GDM1 (cell line): ENCODE data around the gene LRRC45.
"Not testable (repeated sequence)": the region's sequence is repeated elsewhere in the genome, so short reads cannot be mapped to it uniquely, and the experiment has no call there.

Experiments used
- DNase-seq: peaks from one replicate; lab custom pipeline; 2025; lab: John Stamatoyannopoulos, UW

The LRRC45 gene

DNA sequence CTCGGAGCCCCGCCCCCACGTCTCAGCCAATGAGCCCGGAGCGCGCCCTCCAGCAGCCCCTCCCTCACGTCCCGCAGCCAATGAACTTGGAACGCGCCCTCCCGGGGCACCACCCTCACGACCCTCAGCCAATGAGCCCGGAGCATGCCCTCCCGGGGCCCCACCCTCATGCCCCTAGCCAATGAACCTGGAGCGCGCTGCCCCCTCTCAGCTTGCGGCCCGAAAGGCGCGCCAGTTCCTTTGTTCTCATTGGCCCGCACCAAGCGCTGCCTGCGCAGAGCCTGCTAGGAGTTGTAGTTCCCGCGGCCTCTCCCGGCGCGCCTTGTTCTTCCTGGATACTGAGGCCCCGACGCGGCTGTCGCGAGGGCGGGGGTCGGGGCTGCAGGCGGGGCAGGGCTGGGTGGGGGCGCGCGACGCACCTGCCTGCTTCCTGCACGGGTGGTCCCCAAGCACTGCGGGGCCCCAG lies at the start of gene LRRC45:
Gene LRRC45, plus strand, starts transcription at position 325 of the 466 bp plus-strand sequence. CDS start 339 bp downstream, outside the sequence.
- peak; percentile 100 for DNase-seq

GRCh38 chr17:81973432-81973831 lies 49.7 kb upstream of the LRRC45 start:
- no peak for DNase-seq

- no peak for DNase-seq
These were observed 46.5 kb upstream of the LRRC45 start for GRCh38 chr17:81976332-81977210.

GRCh38 chr17:81977211-81977808 lies 45.8 kb upstream of the LRRC45 start, which contains the start of gene ASPSCR1:
Gene ASPSCR1, plus strand, starts transcription at chr17:81977629. Its CDS starts 18 bp downstream, at chr17:81977647.
- peak; percentile 88 for DNase-seq

DNA sequence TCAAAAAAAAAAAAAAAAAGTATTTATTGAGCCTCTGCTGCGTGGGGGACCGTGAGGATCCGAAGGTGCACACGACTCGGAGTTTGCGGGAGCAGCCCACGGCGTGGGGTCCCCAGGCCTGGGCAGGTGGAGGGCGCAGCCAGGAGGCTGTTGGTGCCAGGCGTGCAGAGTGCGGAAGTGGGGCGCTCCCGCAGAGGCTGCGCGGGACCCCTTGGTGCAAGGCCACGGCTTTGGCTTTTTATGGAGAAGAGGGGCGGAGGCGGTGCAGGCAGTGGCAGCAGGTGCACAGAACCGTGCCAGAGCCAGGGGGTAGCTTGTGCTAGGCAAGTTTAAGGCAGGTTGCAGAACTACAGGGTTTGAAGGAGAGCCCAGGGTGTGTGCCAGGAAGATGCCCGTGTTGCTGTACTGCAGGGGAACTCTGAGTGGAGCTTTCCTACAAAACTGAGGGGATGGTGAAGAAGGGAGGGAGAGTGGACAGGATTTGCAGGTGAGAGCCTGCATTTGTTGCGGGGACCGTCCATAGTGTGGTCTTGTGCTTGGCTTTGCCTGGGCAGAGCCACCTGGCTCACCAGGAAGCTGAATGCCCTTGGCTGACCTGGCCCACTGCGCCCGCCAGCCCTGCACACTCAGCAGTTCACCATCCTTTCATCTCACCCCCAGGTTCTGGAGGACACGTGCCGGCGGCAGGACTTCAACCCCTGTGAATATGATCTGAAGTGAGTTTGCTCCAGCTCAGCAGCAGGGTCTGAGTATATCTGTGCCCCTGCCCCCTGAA lies 44.4 kb upstream of the LRRC45 start:
- no peak for DNase-seq

- DNase-seq: no peak
These were observed 43.0 kb upstream of the LRRC45 start for GRCh38 chr17:81980122-81980521.

GRCh38 chr17:81980707-81981343 lies 42.3 kb upstream of the LRRC45 start:
- no peak for DNase-seq

DNA sequence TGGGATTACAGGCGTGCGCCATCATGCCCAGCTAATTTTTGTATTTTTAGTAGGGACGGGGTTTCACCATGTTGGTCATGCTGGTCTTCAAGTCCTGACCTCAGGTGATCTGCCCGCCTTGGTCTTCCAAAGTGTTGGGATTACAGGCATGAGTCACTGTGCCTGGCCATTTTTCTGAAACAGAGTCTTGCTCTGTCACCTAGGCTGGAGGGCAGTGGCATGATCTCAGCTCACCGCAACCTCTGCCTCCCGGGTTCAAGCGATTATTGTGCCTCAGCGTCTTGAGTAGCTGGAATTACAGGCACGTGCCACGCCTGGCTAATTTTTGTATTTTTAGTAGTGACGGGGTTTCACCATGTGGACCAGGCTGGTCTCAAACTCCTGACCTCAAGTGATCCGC lies 41.6 kb upstream of the LRRC45 start:
- not testable (repeated sequence) for DNase-seq

- no peak for DNase-seq
These were observed 40.0 kb upstream of the LRRC45 start for GRCh38 chr17:81983011-81983638.

- DNase-seq: no peak
These were observed 39.3 kb upstream of the LRRC45 start for GRCh38 chr17:81983639-81984373.

DNA sequence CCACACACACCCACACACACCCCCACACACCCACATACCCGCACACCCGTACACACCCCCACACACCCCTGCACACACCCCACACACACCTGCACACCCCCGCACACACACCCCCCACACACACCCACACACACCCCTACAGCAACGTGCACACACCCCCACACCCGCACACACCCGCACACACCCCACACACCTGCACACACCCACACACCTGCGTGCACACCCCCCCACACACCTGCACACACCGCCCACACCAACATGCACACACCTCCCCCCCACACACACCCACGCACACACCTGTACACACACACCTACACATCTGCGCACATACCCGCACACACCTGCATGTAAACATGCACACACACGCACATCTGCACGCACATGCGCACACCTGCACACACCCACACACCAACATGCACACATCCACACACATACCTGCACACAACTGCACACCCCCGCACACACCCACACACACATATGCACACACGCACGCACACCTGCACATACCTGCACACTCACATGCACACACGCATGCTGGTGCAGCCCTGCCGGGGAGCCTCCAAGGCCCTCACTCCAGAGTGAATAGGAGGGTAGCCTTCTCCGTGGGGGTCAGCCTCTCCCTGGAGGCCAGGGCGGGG lies 38.2 kb upstream of the LRRC45 start:
- no peak for DNase-seq

DNA sequence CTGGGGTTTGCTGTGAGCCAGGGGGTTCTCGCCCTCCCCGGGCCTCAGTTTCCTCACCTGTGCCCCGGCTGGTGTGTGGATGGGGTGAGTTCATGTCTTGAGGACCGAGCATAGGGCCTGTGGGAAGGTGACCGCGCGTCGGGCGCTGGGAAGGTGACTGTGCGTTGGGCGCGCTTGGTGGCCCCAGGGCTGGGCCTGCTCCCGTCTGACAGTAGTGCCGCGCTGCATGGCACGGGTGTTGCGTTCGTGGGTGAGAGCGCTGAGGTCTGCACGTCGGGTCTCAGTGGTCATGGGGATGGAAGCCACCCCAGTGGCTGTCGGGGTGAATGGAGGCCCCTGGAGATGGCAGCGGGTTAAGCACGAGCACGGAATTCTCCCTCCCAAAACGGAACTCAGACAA lies 36.5 kb upstream of the LRRC45 start:
- DNase-seq: no peak

- no peak for DNase-seq
These were observed 35.8 kb upstream of the LRRC45 start for GRCh38 chr17:81987161-81987770.

DNA sequence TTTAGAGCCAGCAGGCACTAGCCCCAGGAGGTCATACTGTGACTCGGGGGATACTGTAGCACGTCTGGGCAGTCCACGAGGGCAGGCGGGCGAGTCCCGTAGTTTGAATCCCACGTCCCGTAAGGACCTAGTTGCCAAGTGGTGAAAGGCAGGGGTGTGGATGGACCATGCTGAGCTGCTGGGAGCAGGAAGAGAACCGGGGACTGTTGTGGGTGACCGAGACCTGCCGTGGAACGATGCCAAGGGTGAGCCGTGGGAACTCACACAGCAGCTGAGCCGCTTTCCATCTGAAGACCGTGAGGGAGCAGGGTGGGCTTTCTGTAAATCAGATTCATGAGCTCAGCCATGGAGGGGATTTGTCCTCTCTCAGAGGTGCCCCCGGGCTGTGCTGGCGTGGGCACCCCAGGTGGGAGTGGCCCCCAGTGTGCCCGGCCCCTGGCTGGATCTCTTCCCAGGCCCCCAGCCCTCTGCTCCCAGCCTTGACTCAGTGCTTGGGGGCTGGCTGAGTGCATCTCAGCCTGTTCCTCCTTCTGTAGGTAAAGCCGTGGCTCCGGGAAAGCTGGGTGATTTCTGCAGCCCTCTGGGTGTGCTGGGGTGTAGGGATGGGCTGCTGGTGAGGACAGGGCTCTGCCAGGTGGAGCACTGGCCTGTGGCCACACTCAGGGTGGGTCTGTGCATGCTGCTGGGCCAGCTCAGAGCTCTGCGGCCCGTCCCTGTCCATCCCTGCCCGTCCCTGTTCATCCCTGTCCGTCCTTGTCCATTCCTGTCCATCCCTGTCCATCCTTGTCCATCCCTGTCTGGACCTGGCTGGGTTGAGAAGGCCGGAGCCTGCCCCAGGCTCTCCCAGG lies 32.0 kb upstream of the LRRC45 start:
- DNase-seq: no peak

- DNase-seq: no peak
These were observed 31.3 kb upstream of the LRRC45 start for GRCh38 chr17:81991684-81992305.

DNA sequence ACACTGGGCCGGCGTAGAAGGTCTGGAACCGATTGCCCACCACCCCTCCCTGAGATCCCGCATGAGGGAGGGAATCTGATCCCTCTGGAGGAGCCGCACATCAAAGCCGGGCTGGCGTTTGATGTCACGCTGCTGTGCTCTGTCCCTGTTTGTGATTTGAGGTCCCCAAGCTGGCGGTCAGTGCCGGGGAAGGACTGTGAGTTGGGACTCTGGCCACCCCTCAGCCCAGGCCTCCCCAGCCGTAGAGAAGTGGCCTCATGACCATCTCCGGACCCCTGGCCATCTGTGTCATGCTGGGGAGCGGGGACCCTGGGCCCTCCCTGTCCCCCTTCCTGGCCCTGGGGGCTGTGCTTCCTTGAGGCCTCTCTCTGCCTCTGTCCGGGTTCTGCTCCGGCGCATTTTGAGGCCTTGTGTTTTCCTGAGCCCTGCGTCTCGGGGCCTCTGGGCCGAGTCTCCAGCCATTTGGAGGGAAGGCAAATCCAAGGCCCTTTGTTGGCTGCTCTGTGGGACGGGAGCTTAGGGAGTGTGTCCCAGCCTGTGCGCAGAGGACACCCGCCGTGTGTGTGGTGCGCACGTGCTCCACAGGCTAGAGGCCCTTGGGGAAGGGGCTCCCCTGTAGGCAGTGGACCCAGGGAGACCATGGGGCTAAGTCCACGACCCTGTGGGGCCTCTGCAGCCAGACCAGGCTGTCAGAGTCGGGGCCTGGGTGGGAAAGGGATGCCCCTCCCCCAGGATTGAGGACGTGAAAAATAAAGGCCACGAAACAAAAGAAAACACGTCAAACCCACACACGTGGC lies 30.6 kb upstream of the LRRC45 start:
- no peak for DNase-seq
